ACC112 (cell line): Measurements from ENCODE around the gene OR13F1.

Experiments
- H2AFZ ChIP-seq: fragments of 200-600 bp; sonication (generic); one replicate; pipeline ENCODE4 v1.6.0; 2017; ENCODE audit warnings: antibody characterized with exemption, low read length; ENCODE audit not compliant: unreplicated experiment
- H3K27ac ChIP-seq: fragments of 200-600 bp; sonication (generic); 2 replicates; pipeline ENCODE4 v1.5.1; 2014; ENCODE audit warnings: low read depth, mild to moderate bottlenecking, antibody characterized with exemption, low read length, moderate library complexity
- H3K27me3 ChIP-seq: fragments of 200-600 bp; sonication (generic); 2 replicates; pipeline ENCODE4 v1.6.1; 2014; ENCODE audit warnings: mild to moderate bottlenecking, antibody characterized with exemption, low read length, moderate library complexity, mixed read lengths; ENCODE audit not compliant: insufficient read depth
- H3K36me3 ChIP-seq: fragments of 200-600 bp; sonication (generic); 2 replicates; pipeline ENCODE4 v1.6.1; 2016; ENCODE audit warnings: mild to moderate bottlenecking, antibody characterized with exemption, low read length, moderate library complexity, mixed read lengths; ENCODE audit not compliant: insufficient read depth
- H3K4me1 ChIP-seq: fragments of 200-600 bp; sonication (generic); one replicate; pipeline ENCODE4 v1.6.1; 2016; ENCODE audit warnings: low read length, mixed read lengths; ENCODE audit not compliant: insufficient read depth, unreplicated experiment, control insufficient read depth
- H3K4me3 ChIP-seq: fragments of 200-600 bp; sonication (generic); 2 replicates; pipeline ENCODE4 v1.5.1; 2014; ENCODE audit warnings: mild to moderate bottlenecking, low read depth, low read length
- H3K79me2 ChIP-seq: fragments of 200-600 bp; sonication (generic); one replicate; pipeline ENCODE4 v1.6.0; 2016; ENCODE audit warnings: low read length; ENCODE audit not compliant: control insufficient read depth, unreplicated experiment, insufficient read depth

Gene OR13F1

GRCh38 chr9:104527109-104527508 lies 23.0 kb downstream of the OR13F1 start, which contains the start of gene OR13C4:
Gene OR13C4, minus strand, starts transcription at chr9:104527209. Its CDS starts 0 bp downstream, at chr9:104527209.
- Histone ChIP-seq H3K4me3 (no peak within 1 kb of the TSS), H3K79me2 (no peaks in the 10 kb centered on the region), H3K36me3 (no peaks in the 10 kb centered on the region), H3K4me1 (no peaks in the 10 kb centered on the region), H3K27ac (no peak within 1 kb of the TSS), H2AFZ (no peak within 1 kb of the TSS), H3K27me3 (peaks cover 16% of the 10 kb centered on the region; the same call in 1 of the 2 replicates)

DNA sequence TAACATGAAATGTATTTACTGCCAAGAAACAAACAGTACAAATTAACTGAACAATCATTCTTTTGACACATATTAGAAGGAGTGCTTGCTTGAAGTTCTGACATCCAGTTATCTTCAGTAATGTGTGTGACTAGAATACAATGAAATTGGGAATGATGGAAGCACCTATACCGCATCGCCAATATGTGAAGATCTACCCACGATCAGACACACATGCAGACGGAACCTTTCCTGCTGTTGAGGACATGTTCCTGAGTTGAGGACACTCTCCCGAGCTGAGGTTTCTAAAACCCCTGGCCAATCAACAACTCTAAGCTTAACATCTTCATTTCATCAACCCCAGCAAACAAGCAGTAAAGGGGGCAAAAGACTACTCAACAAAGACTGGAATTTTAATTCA lies 32.7 kb downstream of the OR13F1 start, which contains the start of gene OR13C3:
OR13C3 (minus strand) TSS at position 101 of the 400 bp plus-strand sequence. CDS start 133 bp downstream, outside the sequence.
- no peaks in the 10 kb centered on the region for H3K4me1 ChIP-seq
- H3K36me3 ChIP-seq, result no peaks in the 10 kb centered on the region
- H3K27ac ChIP-seq, result no peak within 1 kb of the TSS
- no peaks in the 10 kb centered on the region for H3K79me2 ChIP-seq
- no peak within 1 kb of the TSS for H3K4me3 ChIP-seq
- H2AFZ ChIP-seq, result no peak within 1 kb of the TSS
- H3K27me3 ChIP-seq, result 0 out of 2 replicates have a peak, but pooled peaks cover 9% of the 10 kb centered on the region

DNA sequence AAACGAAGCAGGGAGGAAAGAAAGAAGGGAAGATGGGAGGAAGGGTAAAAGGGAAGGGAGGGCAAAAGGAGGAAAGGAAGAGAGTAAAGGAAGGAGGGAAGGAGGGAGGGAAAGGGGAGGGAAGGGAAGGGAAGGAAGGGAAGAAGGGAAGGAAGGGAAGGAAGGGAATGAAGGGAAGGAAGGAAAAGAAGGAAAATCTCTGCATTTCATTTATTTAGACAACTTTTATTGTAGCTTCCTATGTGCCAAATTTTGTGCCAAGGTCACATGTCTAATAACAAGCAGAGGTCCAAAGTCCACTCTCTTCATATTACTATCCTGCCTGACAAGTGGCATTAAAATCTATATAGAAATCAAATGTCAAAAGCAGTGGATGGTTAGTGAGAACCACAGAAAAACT lies 35.2 kb downstream of the OR13F1 start:
- Histone ChIP-seq H3K4me3 (no peak overlapping the region), H3K27me3 (0 out of 2 replicates have a peak, but pooled peaks cover 9% of the 10 kb centered on the region), H3K4me1 (no peaks in the 10 kb centered on the region), H3K79me2 (no peaks in the 10 kb centered on the region), H3K27ac (no peak overlapping the region), H2AFZ (no peak overlapping the region), H3K36me3 (no peaks in the 10 kb centered on the region)

DNA sequence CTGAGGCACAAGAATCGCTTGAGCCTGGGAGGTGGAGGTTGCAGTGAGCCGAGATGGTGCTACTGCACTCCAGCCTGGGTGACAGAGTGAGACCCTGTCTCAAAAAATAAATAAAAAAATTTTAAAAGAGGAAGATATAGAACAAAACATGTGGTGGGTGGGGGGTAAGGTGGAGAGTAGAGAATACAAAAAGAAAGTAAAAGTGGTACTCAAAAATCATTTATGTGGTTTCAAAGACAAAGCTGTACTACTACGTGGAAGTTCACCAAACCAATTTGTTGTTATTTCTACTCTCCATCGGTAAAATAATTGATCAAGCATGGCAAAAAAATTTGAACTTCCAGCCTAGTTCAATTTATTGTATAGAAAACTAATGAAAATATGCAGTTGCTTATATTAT lies 40.6 kb downstream of the OR13F1 start:
- Histone ChIP-seq H3K4me3 (no peak overlapping the region), H3K79me2 (no peaks in the 10 kb centered on the region), H3K27me3 (no peaks in the 10 kb centered on the region), H3K36me3 (no peaks in the 10 kb centered on the region), H3K4me1 (no peaks in the 10 kb centered on the region), H3K27ac (no peak overlapping the region), H2AFZ (peak overlapping the region; percentile 55)

- H3K4me1 ChIP-seq, result no peaks in the 10 kb centered on the region
- H2AFZ ChIP-seq, result no peak overlapping the region
- no peak overlapping the region for H3K27ac ChIP-seq
- no peaks in the 10 kb centered on the region for H3K36me3 ChIP-seq
- H3K79me2 ChIP-seq, result no peaks in the 10 kb centered on the region
- H3K4me3 ChIP-seq, result no peak overlapping the region
- H3K27me3 ChIP-seq, result no peaks in the 10 kb centered on the region
These were observed 49.2 kb downstream of the OR13F1 start for GRCh38 chr9:104553261-104553660.
